DMS 273 (cell line): ENCODE data around the gene KRT3.

ENCODE experiments used
- DNase-seq: peaks from one replicate; lab custom pipeline; 2025; ENCODE audit not compliant: unreplicated experiment; lab: John Stamatoyannopoulos, UW

The KRT3 gene

GRCh38 chr12:52814710-52815155 is 18.8 kb upstream of the KRT3 start:
- no peak for DNase-seq

GRCh38 chr12:52813885-52814709 is 18.2 kb upstream of the KRT3 start, which contains the start of gene KRT4:
TSS of gene KRT4 (minus strand) at chr12:52814116. CDS start at chr12:52814058, 58 bp downstream.
- DNase-seq, result no peak

GRCh38 chr12:52813203-52813819 is 17.4 kb upstream of the KRT3 start:
- DNase-seq, result no peak

DNA sequence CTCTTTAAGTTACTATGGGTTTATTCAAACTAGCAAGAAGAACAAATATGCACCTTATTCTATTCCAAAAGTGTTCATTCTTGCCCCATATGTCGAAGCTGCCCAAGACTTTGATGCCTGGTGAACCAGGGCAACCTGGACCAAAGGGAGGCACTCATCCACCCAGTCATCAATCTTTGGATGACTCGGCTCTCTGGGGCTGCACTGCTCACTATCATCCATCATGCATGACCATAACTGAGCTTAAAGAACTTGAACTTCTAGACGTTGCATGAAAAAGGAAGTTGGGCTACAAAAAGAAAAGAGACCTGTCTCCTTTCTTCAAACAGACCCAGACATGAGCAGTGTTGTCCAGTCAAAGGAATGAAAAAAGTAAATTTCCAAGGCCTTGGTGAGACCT is 16.8 kb upstream of the KRT3 start:
- DNase-seq, result no peak

DNA sequence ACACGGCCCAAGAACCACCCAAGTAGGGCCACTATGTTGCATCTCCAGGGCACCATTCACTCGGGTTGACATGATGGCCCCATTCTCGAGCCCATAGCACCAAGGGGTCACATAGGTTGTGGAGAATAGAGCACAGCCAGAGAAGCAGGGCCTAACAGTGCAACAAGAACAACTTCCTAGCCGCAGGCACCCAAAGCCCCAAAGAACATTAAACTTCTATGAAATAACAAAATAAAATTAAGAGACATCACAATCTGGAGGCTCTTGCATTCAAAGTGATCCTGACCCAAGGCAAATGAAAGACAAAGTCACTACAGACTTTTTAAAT is 16.1 kb upstream of the KRT3 start:
- no peak for DNase-seq

DNA sequence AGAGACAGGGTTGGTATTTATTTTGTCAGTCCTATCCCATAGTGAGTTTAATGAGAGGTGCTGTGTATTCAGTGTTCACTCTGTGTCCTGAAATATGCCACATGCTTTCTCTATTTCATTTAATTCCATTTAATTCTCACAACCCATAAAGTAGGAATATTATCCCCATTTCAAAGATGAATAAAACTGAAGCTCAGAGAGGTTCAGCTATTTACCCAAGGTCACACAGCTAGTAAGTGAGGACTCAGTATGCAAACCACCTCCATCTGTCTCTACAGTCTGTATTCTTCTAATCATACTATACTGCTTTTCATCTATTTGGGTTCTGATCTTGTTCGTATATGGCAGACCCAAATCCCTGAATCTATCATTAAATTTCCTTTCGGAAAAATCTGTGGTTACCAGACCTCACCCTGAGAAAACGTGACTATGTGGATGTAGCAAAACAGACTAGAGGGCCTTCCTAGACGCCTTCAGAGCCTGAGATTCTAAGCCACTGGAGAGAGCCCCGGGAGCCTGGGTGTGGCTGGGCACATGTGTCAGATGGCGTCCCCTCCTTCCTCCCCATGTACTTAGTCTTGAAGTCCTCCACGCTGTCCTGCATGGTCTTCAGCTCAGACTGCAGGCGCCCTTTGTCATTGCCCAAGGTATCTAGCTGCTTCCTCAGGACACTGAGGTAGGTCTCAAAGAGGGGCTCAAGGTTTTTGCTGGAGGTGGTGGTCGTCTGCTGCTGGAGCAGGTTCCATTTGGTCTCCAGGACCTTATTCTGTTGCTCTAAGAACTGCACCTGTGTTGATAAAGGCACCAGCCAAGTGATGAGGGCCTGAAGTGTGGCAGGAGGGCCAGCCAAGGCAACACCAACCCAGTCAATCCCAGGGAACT is 15.5 kb upstream of the KRT3 start:
- no peak for DNase-seq

- no peak for DNase-seq
Measured at GRCh38 chr12:52810554-52810953, 14.6 kb upstream of the KRT3 start.

DNA sequence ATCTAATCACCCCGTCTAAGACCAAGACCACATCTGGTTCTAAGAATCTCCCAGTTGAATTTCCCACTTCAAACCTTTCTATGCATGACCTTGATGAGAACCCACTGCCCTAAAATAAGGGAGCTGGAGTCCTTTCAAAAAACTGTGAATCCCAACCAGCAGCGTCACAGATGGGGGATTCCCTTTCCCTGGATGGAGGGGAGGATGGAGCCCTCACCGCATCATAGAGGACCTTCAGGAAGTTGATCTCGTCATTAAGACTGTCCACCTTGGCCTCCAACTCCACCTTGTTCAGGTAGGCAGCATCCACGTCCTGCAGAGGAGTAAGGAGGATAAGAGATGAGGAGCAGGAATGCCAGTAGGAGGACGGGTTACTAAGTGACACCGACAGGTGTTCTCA is 13.2 kb upstream of the KRT3 start:
- no peak for DNase-seq

GRCh38 chr12:52808573-52809160 is 12.8 kb upstream of the KRT3 start:
- no peak for DNase-seq

GRCh38 chr12:52807544-52808470 is 11.9 kb upstream of the KRT3 start:
- no peak for DNase-seq

GRCh38 chr12:52806821-52807543 is 11.1 kb upstream of the KRT3 start:
- no peak for DNase-seq

- DNase-seq, result no peak
Measured at GRCh38 chr12:52806169-52806811, 10.4 kb upstream of the KRT3 start.

GRCh38 chr12:52805739-52806138 is 9.8 kb upstream of the KRT3 start:
- DNase-seq, result no peak

- DNase-seq, result no peak
Measured at GRCh38 chr12:52805000-52805399, 9.1 kb upstream of the KRT3 start.

DNA sequence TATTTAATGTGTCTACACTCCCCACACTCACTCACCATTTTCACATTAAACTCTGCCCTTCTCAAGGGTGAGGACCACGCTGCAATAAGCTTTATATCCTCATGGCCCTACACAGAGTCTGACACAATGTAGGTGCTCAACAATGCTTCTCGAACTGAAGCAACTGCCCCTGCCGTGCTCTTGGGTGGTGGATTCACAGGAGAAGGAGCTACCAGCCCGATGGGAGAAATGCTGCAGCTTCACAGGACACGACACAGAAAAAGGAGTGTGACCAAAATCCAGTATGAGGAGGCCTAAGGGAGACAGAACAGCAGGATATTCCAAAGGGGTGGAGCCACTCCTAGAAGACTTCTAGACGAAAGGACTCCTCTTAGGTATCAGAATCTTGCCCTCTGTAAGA is 6.5 kb upstream of the KRT3 start:
- DNase-seq, result no peak

- no peak for DNase-seq
Measured at GRCh38 chr12:52801773-52802172, 5.9 kb upstream of the KRT3 start.

DNA sequence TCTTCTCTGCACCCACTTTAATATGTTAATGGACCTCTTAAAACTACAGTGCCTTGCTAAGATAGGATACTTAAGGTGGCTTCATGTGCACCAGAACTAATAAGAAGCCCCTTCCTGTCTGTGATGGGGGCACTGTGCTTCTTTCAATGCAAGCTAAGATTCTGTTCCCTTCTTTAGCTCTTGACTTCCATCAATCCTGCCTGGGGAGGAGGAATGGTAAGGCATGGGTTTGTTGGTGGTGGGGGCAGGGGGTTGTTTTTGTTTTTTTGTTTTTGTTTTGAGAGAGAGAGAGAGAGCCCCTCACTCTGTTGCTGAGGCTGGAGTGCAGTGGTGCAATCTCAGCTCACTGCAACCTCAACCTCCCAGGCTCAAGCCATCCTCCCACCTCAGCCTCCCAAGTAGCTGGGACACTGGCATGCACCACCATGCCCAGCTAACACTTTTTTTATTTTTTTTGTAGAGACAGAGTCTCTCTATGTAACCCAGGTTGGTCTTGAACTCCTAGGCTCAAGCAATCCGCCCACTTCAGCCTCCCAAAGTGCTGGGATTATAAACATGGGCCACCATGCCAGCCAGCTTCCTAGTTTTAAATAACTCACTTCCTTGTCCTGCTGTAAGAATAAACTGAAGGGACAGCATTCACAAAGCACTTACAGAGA is 4.5 kb upstream of the KRT3 start:
- DNase-seq, result no peak

GRCh38 chr12:52799505-52800211 is 3.7 kb upstream of the KRT3 start:
- no peak for DNase-seq
